ENCODE data around the gene EXD3. TPM values are rescaled to one million over a fixed set of nuclear protein-coding genes. Genes with fewer than 3 reads are reported as not detected.

Gene EXD3
- total and polyA plus RNA-seq, 2 of the 4 experiments (the other 2 are of a cell fraction) = 1.1 to 7.4 TPM

DNA sequence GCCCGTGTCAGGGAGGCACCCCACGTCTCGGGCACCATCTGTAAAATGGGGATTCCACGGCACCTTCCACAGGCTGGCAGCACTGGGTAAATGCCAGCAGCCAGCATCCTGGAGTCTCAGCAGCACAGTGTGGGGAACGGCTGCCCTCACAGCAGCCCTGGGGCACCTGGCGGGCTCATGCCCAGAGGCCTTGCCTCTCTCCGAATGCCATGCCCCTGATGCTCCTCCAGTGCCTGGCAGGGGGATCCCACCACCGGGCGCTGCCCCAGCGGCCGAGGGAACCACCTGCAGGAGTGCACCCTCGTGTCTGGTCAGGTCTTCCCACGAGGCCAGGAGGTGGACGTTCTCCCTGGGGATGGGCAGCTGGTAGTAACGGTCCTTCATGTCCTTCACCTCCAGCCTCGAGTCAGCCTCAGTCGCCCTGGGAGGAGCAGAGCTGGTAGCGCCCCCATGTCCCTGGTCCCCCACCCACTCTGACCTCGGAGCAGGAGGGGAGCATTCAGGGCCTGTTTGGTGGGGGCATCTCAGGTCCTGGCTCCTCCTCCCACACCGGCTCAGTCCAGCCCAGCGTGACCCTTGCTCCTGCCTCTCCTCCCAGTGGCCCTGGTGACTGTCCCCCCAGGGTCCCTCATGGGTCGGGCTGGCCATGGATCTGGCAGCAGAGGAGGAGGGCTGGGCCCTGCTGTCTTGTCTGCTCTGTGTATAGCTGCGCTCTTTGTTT lies 71.0 kb downstream of the EXD3 start:
- dilution Hi-C loops (cut with HindIII; ENCODE audit: low sequenced_read_pairs, unreplicated experiment) = no loop called here
- H2AK9ac ChIP-seq (replicated peaks; ENCODE audit: low read depth, low read length, poor library complexity) = no peak overlapping the region
- no peak overlapping the region for H2BK120ac ChIP-seq (ENCODE audit: low read depth, low read length)

More for the DNA sequence above, 71.0 kb downstream of the EXD3 start:
- no peak overlapping the region for H2BK5ac ChIP-seq (ENCODE audit: low read depth, low read length, poor library complexity, severe bottlenecking)
- no TSS peak for BruUV-seq (replicated peaks)
- H2AK5ac ChIP-seq (ENCODE audit: low read depth, low read length) = no peak overlapping the region
- no peaks in the 10 kb centered on the region for H3K27me3 ChIP-seq (ENCODE audit: control insufficient read depth, insufficient read depth, low read length)
- in situ Hi-C loops (cut with MboI; ENCODE audit: low sequenced_read_pairs) = no loop called here
- no peaks in the 10 kb centered on the region for H3K9me1 ChIP-seq (ENCODE audit: insufficient read depth, low read length)
- no peaks in the 10 kb centered on the region for H3K4me1 ChIP-seq (ENCODE audit: control insufficient read depth, insufficient read depth, low read length)
- intact Hi-C loops (cut with micrococcal nuclease) = no loop called here
- WGBS, 2 experiments (ENCODE audit: extremely low coverage in 2 of 2, insufficient read length in 1 of 2) = 81% methylated on average over 5 of the region's 23 CpGs; no CpG with 5 or more reads in 1 of the 2 experiments
- H3K79me1 ChIP-seq (ENCODE audit: low read depth in 1 of 2, low read length in 2 of 2) = no peaks in the 10 kb centered on the region
- ChIA-PET POLR2A (ENCODE audit: unreplicated experiment) (no interaction called here), CTCF (no interaction called here)
- H3K36me3 ChIP-seq (ENCODE audit: control insufficient read depth, insufficient read depth, low read length) = no peaks in the 10 kb centered on the region; the same call in 1 of the 2 replicates
- no peak overlapping the region for H3K4me2 ChIP-seq (ENCODE audit: low read depth, low read length)
- H3K14ac ChIP-seq (replicated peaks; ENCODE audit: low read depth, low read length) = no peak overlapping the region
- no peak overlapping the region for H3K9ac ChIP-seq (ENCODE audit: low read depth, low read length)
- H2BK15ac ChIP-seq (ENCODE audit: low read depth, low read length) = no peak overlapping the region
- H3K27ac ChIP-seq (ENCODE audit: insufficient read depth, low read length) = no peak overlapping the region
- H4K20me1 ChIP-seq (ENCODE audit: insufficient read depth, low read length) = no peaks in the 10 kb centered on the region
- H2BK20ac ChIP-seq (ENCODE audit: low read depth, low read length) = no peak overlapping the region
- no peak overlapping the region for H3K56ac ChIP-seq (ENCODE audit: extremely low read depth, insufficient read depth, low read length)
- H4K91ac ChIP-seq (ENCODE audit: insufficient read depth, low read depth, low read length) = no peak overlapping the region
- H4K5ac ChIP-seq (ENCODE audit: low read depth, low read length) = no peak overlapping the region
- no peak overlapping the region for H3K4ac ChIP-seq (ENCODE audit: low read depth, low read length)
- DNase-seq (no peak), ATAC-seq (ENCODE audit: low read depth) (no peak)
- peaks cover 33% of the 10 kb centered on the region for H3K9me3 ChIP-seq (ENCODE audit: control insufficient read depth, insufficient read depth, low read length)
- H3K23ac ChIP-seq (ENCODE audit: low read depth, low read length) = no peak overlapping the region
- H2AFZ ChIP-seq (replicated peaks; ENCODE audit: low read length, poor library complexity) = no peak overlapping the region
- no peak overlapping the region for H3K4me3 ChIP-seq (ENCODE audit: insufficient read depth, low read depth, low read length)
- H3K18ac ChIP-seq (ENCODE audit: low read depth, low read length) = no peak overlapping the region
- TF ChIP-seq RCOR1 (IDR thresholded peaks at IDR 0.05; ENCODE audit: insufficient replicate concordance, low read length) (no peak), BHLHE40 (IDR thresholded peaks at IDR 0.05; ENCODE audit: low read depth, low read length) (no peak), MXI1 (IDR thresholded peaks at IDR 0.05; ENCODE audit: borderline replicate concordance, low read depth, low read length) (no peak)
- no peak overlapping the region for H4K8ac ChIP-seq (ENCODE audit: low read depth in 2 of 2, low read length in 2 of 2)

Measured in IMR-90 (cell line).